ENCODE data around the gene DIAPH1. TPM values are rescaled to one million over a fixed set of nuclear protein-coding genes. Genes with fewer than 3 reads are reported as not detected.

The DIAPH1 gene
- total RNA-seq, 4 donors from 2014 or later, result 48.2 to 65.0 (median 55.0) TPM

DNA sequence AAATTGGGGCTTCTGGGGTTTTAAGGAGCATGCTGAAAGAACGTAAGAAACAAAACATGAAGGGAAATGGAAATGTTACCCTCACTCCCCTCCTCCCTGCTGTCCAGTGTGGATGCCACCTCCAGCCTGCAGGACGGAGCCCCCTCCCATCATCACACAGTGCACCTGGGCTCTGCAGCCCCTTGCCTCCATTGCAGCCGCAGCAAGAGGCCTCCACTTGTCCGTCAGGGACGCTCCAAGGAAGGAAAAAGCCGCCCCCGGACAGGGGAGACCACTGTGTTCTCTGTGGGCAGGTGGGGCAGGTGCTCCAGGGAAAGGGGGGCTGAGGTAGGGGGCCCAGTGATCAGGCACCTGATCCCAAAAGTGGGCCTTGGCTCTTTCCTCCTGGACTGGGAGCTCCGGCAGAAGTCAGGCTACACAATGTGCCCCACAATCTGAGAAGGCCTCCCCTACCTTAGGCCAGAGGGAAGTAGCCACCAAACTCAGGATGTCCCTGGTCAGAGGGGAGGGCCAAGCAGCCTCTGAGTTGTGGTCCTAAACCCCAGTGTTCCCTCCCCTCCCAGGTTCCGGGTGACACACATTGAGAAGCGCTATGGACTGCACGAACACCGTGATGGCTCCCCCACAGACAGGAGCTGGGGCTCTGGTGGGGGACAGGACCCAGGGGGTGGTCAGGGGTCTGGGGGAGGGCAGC is 20.7 kb upstream of the DIAPH1 start:
- no peak for TF ChIP-seq CTCF (IDR thresholded peaks at IDR 0.05; ENCODE audit: low read depth)

DNA sequence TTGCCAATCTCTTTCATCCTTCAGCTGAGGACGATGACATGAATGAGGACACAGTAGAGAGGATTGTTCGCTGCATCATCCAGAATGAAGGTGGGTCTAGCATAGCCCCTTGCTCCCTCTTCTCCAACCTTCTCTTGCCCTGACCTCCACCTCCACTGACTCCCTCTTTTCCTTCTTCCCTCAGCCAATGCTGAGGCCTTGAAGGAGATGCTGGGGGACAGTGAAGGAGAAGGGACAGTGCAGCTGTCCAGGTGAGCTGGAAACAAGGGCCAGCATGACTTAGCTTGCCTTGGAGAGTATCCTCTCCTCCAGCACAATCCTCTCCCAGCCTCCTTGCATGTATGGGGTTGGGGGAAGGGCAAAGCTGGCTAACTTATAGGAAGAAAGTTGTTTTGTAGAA is 20.0 kb upstream of the DIAPH1 start:
- TF ChIP-seq CTCF (IDR thresholded peaks at IDR 0.05; ENCODE audit: low read depth), result no peak

GRCh38 chr5:141637767-141638419 is 19.1 kb upstream of the DIAPH1 start:
- no peak for TF ChIP-seq CTCF (IDR thresholded peaks at IDR 0.05; ENCODE audit: low read depth)

GRCh38 chr5:141637123-141637766 is 18.4 kb upstream of the DIAPH1 start:
- TF ChIP-seq CTCF (IDR thresholded peaks at IDR 0.05; ENCODE audit: low read depth), result no peak

DNA sequence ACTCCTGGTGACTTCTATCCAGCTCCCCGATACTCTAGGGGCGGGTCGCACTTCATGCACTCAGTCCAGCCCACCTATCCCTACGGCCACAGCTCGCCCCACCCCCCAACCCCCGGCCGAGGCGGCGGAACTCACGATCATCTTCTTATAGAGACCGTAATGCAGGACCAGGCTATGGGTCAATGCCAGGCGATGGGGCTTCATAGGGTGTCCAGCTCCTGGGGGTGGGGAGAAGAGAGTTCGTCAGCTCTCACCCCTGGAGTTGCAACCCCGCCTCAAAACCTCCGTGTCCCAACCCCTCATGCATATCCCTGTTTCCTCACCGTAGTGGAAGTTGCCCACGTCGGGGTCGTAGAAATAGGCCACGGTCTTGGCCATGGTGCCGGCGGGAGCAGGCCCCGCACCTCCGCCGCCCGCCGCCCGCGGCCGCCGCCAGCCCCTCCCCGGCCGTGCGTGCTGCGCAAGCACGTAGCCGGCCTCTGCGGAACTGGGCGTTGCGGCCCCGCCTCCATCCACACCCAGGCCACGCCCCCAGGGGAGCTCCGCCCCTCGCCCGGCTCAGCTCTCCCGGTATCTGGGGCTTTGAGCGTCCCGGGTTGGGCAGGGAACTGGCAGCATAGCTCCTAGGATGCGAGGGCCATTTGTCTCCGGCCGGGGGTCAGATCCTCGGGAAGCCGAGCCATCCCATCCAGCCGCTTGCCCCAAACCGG is 17.8 kb upstream of the DIAPH1 start, which contains the start of the genes HDAC3 and RELL2:
TSS of gene HDAC3 (minus strand) at position 437 of the 710 bp plus-strand sequence. CDS start at position 378, 59 bp downstream.
TSS of gene RELL2 (plus strand) at position 585 of the 710 bp plus-strand sequence. CDS start 1,229 bp downstream, outside the sequence.
- no peak for TF ChIP-seq CTCF (IDR thresholded peaks at IDR 0.05; ENCODE audit: low read depth)

DNA sequence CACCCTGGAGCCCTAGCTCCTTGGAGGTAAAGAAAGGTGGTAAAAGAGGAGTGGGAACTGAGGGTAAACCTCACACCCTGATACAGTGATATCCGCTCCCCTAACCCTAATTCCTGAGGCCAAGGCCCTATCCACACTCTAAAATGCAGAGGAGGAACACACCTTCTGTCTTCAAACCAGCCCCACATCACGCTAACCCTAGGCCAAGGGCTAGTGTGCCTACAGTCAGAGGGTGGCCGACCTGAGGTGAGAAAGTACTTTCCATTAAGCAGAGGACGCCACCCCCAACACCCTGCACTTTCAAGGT is 17.3 kb upstream of the DIAPH1 start:
- TF ChIP-seq CTCF (IDR thresholded peaks at IDR 0.05; ENCODE audit: low read depth), result no peak

GRCh38 chr5:141635646-141636045 is 16.8 kb upstream of the DIAPH1 start:
- TF ChIP-seq CTCF (IDR thresholded peaks at IDR 0.05; ENCODE audit: low read depth), result no peak
